ENCODE results near the gene PLEKHO2. TPM values are rescaled to one million over a fixed set of nuclear protein-coding genes. Genes with fewer than 3 reads are reported as not detected.
A peak's percentile ranks its signal among the peaks of the same experiment; 100 is the strongest.
"Not testable (repeated sequence)": the region's sequence is repeated elsewhere in the genome, so short reads cannot be mapped to it uniquely, and the experiment has no call there.

Gene PLEKHO2
- total RNA-seq, 1 donor from 2014 or later: 10.4 TPM

DNA sequence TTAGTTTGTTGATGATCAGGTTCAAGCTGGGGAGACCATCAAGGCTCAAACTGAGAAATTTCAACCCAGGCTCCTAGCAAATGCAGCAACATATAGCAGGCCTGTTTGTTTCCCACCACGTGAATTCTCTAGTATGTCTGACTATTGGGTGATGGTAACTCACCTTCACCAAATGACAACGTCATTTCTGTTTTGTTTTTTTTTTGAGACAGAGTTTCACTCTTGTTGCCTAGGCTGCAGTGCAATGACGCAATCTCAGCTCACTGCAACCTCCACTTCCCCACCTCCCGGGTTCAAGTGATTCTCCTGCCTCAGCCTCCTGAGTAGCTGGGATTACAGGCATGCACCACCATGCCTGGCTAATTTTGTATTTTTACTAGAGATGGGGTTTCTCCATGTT, 26.8 kb upstream of the PLEKHO2 start:
- intact Hi-C loops (cut with DNase I): not testable (repeated sequence)

GRCh38 chr15:64816452-64816851, 25.3 kb upstream of the PLEKHO2 start:
- DNase-seq (ENCODE audit: missing footprints): no peak
- no peak for ATAC-seq
- intact Hi-C loops (cut with DNase I): no loop called here

More for the DNA sequence above, 26.8 kb upstream of the PLEKHO2 start:
- not testable (repeated sequence) for DNase-seq (ENCODE audit: missing footprints); ATAC-seq

- ATAC-seq (no peak), DNase-seq (ENCODE audit: missing footprints) (no peak)
- intact Hi-C loops (cut with DNase I): no loop called here
These were observed 16.7 kb upstream of the PLEKHO2 start for GRCh38 chr15:64824929-64825430.

- DNase-seq (ENCODE audit: missing footprints) (peak; percentile 89), ATAC-seq (peak; percentile 98)
- intact Hi-C loops (cut with DNase I): no loop called here
These were observed 16.1 kb upstream of the PLEKHO2 start, which contains the start of gene PIF1 for GRCh38 chr15:64825431-64826294. PIF1 (minus strand) TSS chr15:64825647; CDS start chr15:64824335, 1,312 bp downstream.

DNA sequence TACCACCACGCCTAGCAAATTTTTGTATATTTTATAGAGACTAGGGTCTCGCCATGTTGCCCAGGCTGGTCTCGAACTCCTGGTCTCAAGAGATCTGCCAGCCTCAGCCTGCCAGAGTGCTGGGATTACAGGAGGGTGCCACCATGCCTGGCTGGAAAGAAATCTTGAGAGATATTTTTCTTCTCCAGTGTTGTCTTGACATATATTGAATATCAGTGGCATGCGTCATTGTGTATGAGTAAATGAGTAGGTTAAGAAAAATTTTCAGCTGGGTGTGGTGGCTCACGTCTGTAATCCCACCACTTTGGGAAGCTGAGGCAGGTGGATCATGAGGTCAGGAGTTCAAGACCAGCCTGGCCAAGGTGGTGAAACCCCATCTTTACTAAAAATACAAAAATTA, 12.7 kb upstream of the PLEKHO2 start:
- ATAC-seq: no peak
- no peak for DNase-seq (ENCODE audit: missing footprints)
- intact Hi-C loops (cut with DNase I): no loop called here

GRCh38 chr15:64833690-64834089, 8.0 kb upstream of the PLEKHO2 start:
- no peak for ATAC-seq
- intact Hi-C loops (cut with DNase I): no loop called here
- DNase-seq (ENCODE audit: missing footprints): no peak

DNA sequence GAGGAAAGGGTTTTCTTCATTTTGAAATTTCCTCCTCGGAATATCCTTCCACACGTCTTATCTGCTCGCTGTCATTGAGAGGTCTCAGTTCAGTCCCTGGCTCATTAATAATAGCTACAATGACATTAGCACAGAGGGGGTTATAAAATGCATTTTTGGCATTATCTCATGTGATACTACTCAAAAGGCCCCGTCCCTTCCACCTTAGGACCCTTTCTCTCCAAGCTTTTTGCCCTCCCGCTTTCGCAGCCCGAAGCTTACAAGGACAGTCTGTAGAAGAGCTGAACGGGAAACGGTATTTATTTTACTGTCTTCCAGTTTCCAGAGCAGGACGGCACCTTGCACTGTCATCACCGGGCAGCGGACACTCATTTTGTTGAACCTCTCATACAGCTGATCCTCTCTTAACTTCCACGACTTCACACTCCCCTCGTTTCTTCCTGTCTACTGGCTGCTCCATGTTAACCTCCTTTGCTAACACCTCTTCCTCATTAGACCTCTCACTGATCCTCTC, 5.6 kb upstream of the PLEKHO2 start:
- ATAC-seq: no peak
- intact Hi-C loops (cut with DNase I): no loop called here
- no peak for DNase-seq (ENCODE audit: missing footprints)

DNA sequence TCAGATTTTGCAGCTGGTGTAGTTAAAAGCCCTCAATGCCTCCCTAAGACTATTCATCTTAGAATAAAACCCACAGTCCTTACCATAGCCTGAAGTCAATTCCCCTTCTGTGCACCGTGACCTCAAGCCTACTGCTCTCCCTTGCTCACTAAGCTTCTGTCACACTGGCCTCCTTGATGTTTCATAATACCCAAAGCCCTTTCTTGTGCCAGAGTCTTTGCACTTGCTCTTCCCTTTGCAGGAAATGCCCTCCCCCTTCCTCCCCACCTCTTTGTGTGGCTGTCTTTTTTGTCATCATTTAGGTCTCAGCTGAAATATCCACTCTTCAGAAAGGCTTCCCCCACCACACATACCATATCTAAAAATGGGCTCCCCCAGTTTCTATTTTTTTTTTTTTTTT, 4.2 kb upstream of the PLEKHO2 start:
- intact Hi-C loops (cut with DNase I): no loop called here
- no peak for DNase-seq (ENCODE audit: missing footprints)
- no peak for ATAC-seq

DNA sequence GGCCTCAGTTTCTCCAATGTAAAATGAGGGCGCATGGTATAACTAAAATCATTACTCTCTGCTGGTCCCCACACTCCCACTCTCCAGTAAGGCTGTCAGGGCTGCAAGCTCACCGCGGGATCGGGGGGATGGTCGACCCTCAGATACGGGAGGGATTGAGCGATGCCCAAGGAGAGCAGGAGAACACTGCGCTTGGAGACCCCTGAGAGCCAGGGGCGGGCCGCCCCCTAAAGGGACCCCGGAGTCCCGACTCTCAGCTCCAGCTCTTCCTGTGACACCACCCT, 713 bp upstream of the PLEKHO2 start:
- DNase-seq (ENCODE audit: missing footprints): no peak
- no peak for ATAC-seq
- intact Hi-C loops (cut with DNase I): no loop called here

DNA sequence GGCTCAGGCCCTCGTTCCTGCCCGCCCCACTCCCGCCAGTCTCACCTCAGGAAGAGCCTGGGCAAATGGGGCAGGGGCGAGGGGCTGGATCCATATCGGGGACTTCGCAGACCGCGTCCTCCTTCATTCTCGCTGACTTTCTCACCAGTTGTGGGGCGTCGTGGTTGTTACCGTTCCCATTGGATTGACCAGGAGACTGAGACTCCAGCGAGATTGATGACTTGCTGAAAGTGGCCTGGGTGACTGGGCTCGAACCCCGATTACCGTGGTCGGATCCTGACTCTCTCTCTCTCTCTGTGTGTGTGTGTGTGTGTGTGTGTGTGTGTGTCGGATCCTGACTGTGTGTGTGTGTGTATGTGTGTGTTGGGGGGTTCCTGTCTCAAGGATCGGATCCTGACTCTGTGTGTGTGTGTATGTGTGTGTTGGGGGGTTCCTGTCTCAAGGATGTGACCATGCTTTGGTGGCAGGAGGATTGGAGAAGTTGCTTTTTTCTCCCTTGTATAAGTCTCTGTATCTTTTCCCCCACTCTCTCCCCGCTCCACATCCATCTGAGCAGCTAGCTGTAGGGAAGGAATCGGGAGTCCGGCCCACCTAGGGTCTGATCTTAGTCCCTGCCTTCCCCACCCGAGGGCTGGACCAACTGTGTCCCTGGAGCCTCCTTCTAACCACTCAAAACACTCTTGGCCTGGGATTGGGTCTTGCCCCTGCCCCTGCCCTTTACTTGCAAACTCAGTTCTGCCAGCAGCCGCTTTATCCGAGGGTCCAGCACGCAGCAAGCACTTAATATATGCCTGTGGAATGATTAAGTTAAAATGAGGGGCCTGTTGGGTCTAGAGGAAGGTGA, 603 bp downstream of the PLEKHO2 start:
- peak; percentile 7 for ATAC-seq
- intact Hi-C loops (cut with DNase I): loop anchor here (2.0 kb wide), 2 partner anchors 36 to 62 kb away; no protein-coding TSS in a partner anchor
- no peak for DNase-seq (ENCODE audit: missing footprints)

- intact Hi-C loops (cut with DNase I): loop anchor here (2.0 kb wide), 2 partner anchors 36 to 62 kb away; no protein-coding TSS in a partner anchor
- peak; percentile 31 for ATAC-seq
- peak; percentile 82 for DNase-seq (ENCODE audit: missing footprints)
These were observed 1.4 kb downstream of the PLEKHO2 start for GRCh38 chr15:64842986-64843561.

DNA sequence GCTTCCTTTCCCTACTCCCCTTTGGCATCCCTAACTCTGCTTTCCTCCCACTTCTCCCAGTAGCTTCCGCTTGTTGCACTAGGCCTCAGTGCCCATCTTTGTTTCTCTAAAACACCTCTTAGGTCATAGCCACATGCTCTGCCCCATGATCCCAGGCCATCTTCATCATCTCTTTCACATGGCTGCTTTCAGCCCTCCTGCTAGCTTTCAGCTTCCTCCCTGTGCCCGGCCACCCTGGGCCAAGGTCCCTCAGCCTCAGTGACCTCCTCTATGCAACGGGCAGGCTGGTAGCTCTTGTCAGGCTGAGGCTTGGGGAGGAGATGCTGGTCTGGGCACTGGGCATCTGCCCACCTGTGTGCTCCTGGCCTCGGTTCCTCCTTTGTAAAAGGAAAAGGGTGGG, 2.3 kb downstream of the PLEKHO2 start:
- ATAC-seq: no peak
- DNase-seq (ENCODE audit: missing footprints): no peak
- intact Hi-C loops (cut with DNase I): loop anchor here (2.0 kb wide), 2 partner anchors 35 to 61 kb away; no protein-coding TSS in a partner anchor

- ATAC-seq (no peak), DNase-seq (ENCODE audit: missing footprints) (no peak)
- intact Hi-C loops (cut with DNase I): no loop called here
These were observed 2.9 kb downstream of the PLEKHO2 start for GRCh38 chr15:64844576-64845145.

DNA sequence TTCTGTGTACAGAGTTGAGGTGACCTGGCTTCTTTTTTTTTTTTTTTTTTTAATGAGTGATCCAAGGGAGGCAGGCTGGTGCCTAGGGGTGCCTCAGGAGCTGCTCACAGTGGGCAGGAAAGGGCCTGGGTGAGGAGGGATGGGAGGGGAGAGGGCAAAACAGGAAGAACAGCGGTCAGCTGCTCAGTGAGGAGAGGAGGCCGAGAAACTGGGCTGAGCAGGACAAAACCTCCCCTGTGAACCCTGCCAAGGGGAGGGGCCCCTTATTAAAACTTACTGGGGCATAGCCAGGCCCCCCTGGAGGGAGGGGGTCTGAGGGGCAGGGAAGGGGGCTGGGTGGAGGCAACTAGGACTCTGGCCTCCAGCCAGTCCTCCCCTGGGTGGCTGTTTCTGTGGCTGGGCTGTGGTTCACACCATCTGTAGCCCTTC, 3.5 kb downstream of the PLEKHO2 start:
- ATAC-seq: peak; percentile 7
- intact Hi-C loops (cut with DNase I): no loop called here
- DNase-seq (ENCODE audit: missing footprints): peak; percentile 76

DNA sequence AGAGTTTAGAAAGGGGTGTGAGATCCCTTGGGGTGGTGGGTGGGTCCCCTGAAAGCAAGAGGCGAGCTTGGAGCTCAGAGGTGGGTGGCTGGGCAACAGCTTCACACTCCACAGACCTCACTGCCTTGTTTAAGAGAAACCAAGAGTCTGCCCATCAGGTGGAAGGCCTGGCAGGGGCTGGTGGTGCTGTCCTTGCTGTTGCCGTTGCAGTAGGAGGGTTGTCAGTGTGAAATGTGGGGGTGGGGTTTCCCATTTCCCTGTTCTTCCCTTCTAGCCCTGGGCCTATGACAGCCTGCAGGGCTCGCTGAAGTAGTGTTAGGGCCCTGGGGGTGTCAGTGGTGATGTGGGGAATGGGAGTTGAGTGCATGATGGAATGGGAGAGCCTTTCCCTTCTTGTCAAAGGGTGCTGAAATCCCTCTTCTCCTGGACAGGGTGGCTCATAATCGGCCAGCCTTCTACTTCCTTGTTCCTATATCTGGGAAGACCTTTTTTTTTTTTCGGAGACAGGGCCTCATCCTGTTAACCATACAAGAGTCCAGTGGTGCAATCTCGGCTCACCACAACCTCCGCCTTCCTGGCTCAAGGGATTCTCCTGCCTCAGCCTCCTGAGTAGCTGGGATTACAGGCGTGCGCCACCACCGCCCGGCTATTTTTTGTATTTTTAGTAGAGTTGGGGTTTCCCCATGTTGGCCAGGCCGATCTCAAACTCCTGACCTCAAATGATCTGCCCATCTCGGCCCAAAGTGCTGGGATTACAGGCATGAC, 4.3 kb downstream of the PLEKHO2 start:
- DNase-seq (ENCODE audit: missing footprints) (no peak), ATAC-seq (no peak)
- intact Hi-C loops (cut with DNase I): no loop called here

- ATAC-seq (no peak), DNase-seq (ENCODE audit: missing footprints) (no peak)
- intact Hi-C loops (cut with DNase I): no loop called here
These were observed 5.3 kb downstream of the PLEKHO2 start for GRCh38 chr15:64847016-64847415.

DNA sequence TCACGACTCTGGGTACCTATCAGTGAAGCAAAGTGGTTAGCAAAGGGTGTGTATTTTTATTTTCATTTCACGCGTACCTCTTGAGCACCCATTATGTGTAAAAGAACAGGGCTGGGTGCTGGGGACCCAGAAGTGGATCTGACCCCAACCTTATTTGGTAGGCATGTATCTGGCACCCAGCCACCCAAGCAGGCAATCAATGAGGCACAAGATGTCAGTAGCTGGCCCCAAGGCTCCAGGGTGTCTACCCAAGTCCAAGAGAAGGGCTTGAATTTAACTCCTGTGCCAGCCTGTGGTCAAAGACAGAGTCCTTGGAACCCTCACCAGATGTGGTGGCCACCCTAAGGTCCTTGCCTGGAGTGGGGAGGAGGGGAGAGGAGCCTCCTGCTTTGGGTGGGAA, 5.7 kb downstream of the PLEKHO2 start:
- ATAC-seq (no peak), DNase-seq (ENCODE audit: missing footprints) (no peak)
- intact Hi-C loops (cut with DNase I): no loop called here
